MCF 10A (cell line): ENCODE data around the gene C6orf47. TPM values are rescaled to one million over a fixed set of nuclear protein-coding genes. Genes with fewer than 3 reads are reported as not detected.
A peak's percentile ranks its signal among the peaks of the same experiment; 100 is the strongest.

ENCODE experiments used
- BruUV-seq: library from RNA; stranded (reverse); fragments of 400-500 nt; replicated peaks from 2 replicates; lab custom pipeline; 2021; lab: Mats Ljungman, UMichigan
- CTCF ChIA-PET: fragments of 300-600 bp; sonication (Branson Sonifier 250); formaldehyde crosslinking; extraction: SDS; loops from one replicate; lab custom pipeline; 2021; ENCODE audit warnings: antibody characterized with exemption, inconsistent platforms; lab: Yijun Ruan, JAX
- POLR2A ChIA-PET: fragments of 300-600, 350-650 bp; sonication (Branson Sonifier 250); formaldehyde crosslinking; extraction: SDS; loops from one replicate; lab custom pipeline; 2020; ENCODE audit warnings: antibody characterized with exemption, inconsistent platforms; lab: Yijun Ruan, JAX
- DNase-seq: peaks from one replicate; pipeline ENCODE4 v3.0.0-alpha.2; 2018; ENCODE audit not compliant: unreplicated experiment
- H3K27ac Mint-ChIP-seq: one replicate; pipeline ENCODE4 v1.8.0; 2022; ENCODE audit warnings: mild to moderate bottlenecking, low read depth, mixed read lengths; ENCODE audit not compliant: unreplicated experiment
- H3K27me3 Mint-ChIP-seq: one replicate; pipeline ENCODE4 v1.8.0; 2022; ENCODE audit warnings: mixed read lengths; ENCODE audit not compliant: insufficient read depth, unreplicated experiment
- H3K36me3 Mint-ChIP-seq: one replicate; pipeline ENCODE4 v1.8.0; 2022; ENCODE audit warnings: mild to moderate bottlenecking, moderate library complexity, mixed read lengths; ENCODE audit not compliant: insufficient read depth, unreplicated experiment
- H3K4me1 Mint-ChIP-seq: one replicate; pipeline ENCODE4 v1.8.0; 2022; ENCODE audit warnings: mixed read lengths; ENCODE audit not compliant: insufficient read depth, unreplicated experiment
- H3K4me3 Mint-ChIP-seq: one replicate; pipeline ENCODE4 v1.8.0; 2022; ENCODE audit warnings: mild to moderate bottlenecking, moderate library complexity, mixed read lengths; ENCODE audit not compliant: unreplicated experiment
- H3K9me3 Mint-ChIP-seq: one replicate; pipeline ENCODE4 v1.8.0; 2022; ENCODE audit warnings: mixed read lengths; ENCODE audit not compliant: unreplicated experiment
- intact Hi-C: fragments of 100-400 bp; cut with micrococcal nuclease; formaldehyde crosslinking; loops from 2 replicates; pipeline ENCODE4 v1.14.1; 2022
- total RNA-seq: library from RNA; stranded (reverse); gene quantifications from 2 replicates; pipeline ENCODE4 v1.2.3, GENCODE V29; 2022
- TF ChIP-seq, protein P1 (sequence below): fragments of 200-600 bp; IDR thresholded peaks from one replicate; pipeline ENCODE4 v1.8.0; 2022; ENCODE audit warnings: antibody characterized with exemption, mild to moderate bottlenecking; ENCODE audit not compliant: unreplicated experiment

The C6orf47 gene
- total RNA-seq, 1 experiment from 2014 or later = 15.5 TPM

- intact Hi-C loops = no loop called here
- POLR2A ChIA-PET = interaction anchor here (1.7 kb wide), 1 partner anchor 188 kb away, joined by 4 read pairs; no protein-coding TSS in a partner anchor
- CTCF ChIA-PET = interaction anchor here (0.6 kb wide), 1 partner anchor 438 kb away, joined by 4 read pairs; no protein-coding TSS in a partner anchor
- no peak for DNase-seq
- TF ChIP-seq, protein P1, sequence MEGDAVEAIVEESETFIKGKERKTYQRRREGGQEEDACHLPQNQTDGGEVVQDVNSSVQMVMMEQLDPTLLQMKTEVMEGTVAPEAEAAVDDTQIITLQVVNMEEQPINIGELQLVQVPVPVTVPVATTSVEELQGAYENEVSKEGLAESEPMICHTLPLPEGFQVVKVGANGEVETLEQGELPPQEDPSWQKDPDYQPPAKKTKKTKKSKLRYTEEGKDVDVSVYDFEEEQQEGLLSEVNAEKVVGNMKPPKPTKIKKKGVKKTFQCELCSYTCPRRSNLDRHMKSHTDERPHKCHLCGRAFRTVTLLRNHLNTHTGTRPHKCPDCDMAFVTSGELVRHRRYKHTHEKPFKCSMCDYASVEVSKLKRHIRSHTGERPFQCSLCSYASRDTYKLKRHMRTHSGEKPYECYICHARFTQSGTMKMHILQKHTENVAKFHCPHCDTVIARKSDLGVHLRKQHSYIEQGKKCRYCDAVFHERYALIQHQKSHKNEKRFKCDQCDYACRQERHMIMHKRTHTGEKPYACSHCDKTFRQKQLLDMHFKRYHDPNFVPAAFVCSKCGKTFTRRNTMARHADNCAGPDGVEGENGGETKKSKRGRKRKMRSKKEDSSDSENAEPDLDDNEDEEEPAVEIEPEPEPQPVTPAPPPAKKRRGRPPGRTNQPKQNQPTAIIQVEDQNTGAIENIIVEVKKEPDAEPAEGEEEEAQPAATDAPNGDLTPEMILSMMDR = no peak
- Mint-ChIP-seq H3K9me3 (no peaks in the 10 kb centered on the region), H3K4me1 (peaks cover 12% of the 10 kb centered on the region), H3K4me3 (no peak overlapping the region), H3K27me3 (peaks cover 18% of the 10 kb centered on the region), H3K36me3 (peaks cover 23% of the 10 kb centered on the region), H3K27ac (no peak overlapping the region)
- BruUV-seq = no TSS peak
Measured at GRCh38 chr6:31676322-31676903, 15.8 kb upstream of the C6orf47 start.

DNA sequence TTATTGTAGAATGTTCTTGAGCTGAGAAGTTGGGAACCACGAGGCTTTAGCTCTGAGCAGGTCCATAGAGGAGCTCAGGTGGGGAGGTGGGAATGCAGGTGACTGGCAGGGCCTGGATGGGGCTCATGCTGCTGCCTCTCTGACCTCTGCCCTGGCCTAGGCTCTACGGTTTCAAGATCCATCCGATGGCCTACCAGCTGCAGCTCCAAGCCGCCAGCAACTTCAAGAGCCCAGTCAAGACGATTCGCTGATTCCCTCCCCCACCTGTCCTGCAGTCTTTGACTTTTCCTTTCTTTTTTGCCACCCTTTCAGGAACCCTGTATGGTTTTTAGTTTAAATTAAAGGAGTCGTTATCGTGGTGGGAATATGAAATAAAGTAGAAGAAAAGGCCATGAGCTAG is 9.1 kb upstream of the C6orf47 start, which contains the start of gene LY6G5B:
LY6G5B (plus strand) TSS at position 301 of the 400 bp plus-strand sequence. CDS start 975 bp downstream, outside the sequence.
- H3K36me3 Mint-ChIP-seq = peaks cover 72% of the 10 kb centered on the region
- no peak within 1 kb of the TSS for H3K27ac Mint-ChIP-seq
- intact Hi-C loops = no loop called here
- TF ChIP-seq, protein P1 = no peak
- BruUV-seq = no TSS peak
- no peak within 1 kb of the TSS for H3K4me3 Mint-ChIP-seq
- DNase-seq = no peak
- peaks cover 11% of the 10 kb centered on the region for H3K4me1 Mint-ChIP-seq
- CTCF ChIA-PET = no interaction called here
- H3K9me3 Mint-ChIP-seq = no peaks in the 10 kb centered on the region
- POLR2A ChIA-PET = interaction anchor here (1.4 kb wide), 1 partner anchor 18 kb away, joined by 3 read pairs; the partner anchor contains the start of gene BAG6
- H3K27me3 Mint-ChIP-seq = no peaks in the 10 kb centered on the region

DNA sequence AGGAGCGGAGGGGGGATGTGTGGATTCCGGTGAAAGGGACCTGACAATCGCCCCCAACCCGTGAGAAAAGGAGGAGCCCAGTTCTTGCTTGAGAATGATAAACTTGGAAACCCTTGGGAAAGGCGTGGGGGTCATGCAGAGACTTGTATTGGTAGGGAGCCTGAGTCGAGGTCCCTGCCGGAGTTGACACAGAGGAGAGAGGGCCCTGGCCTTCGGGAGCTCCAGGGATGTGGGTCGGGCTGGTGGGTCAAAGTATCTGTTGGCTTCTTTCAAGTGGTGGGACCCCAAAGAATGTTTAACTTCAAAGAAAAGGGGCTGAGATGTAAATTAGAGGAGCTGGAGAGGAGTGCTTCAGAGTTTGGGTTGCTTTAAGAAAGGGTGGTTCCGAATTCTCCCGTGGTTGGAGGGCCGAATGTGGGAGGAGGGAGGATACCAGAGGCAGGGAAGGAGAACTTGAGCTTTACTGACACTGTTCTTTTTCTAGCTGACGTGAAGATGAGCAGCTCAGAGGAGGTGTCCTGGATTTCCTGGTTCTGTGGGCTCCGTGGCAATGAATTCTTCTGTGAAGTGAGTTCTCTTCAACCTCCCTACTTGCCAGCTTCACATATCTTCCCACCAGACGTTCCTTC is 5.9 kb upstream of the C6orf47 start:
- Mint-ChIP-seq H3K27me3 (no peaks in the 10 kb centered on the region), H3K27ac (peak overlapping the region; percentile 99), H3K4me3 (peak overlapping the region; percentile 99), H3K9me3 (no peaks in the 10 kb centered on the region), H3K4me1 (peaks cover 25% of the 10 kb centered on the region), H3K36me3 (peaks cover 78% of the 10 kb centered on the region)
- TF ChIP-seq, protein P1 = no peak
- intact Hi-C loops = no loop called here
- POLR2A ChIA-PET = interaction anchor here (0.5 to 7.9 kb wide), 18 partner anchors 11 to 529 kb away, joined by 3 to 263 read pairs (median 4); partner anchors contain the start of genes ABHD16A, APOM, ATP6V1G2 and BAG6
- CTCF ChIA-PET = interaction anchor here (0.6 to 1.1 kb wide), 6 partner anchors 12 to 1132 kb away, joined by 3 to 5 read pairs (median 3); no protein-coding TSS in a partner anchor
- no peak for DNase-seq
- BruUV-seq = no TSS peak
